GM12873 (cell line): ENCODE results near the gene RPAIN.
A peak's percentile ranks its signal among the peaks of the same experiment; 100 is the strongest.

ENCODE experiments used
- TF ChIP-seq, protein P1 (sequence below): IDR thresholded peaks from 2 replicates; pipeline ENCODE4 v1.5.1; 2012; ENCODE audit warnings: low read depth, mild to moderate bottlenecking, moderate library complexity, low read length, control low read depth; ENCODE audit not compliant: insufficient read depth; ENCODE audit errors: missing control alignments

The RPAIN gene

DNA sequence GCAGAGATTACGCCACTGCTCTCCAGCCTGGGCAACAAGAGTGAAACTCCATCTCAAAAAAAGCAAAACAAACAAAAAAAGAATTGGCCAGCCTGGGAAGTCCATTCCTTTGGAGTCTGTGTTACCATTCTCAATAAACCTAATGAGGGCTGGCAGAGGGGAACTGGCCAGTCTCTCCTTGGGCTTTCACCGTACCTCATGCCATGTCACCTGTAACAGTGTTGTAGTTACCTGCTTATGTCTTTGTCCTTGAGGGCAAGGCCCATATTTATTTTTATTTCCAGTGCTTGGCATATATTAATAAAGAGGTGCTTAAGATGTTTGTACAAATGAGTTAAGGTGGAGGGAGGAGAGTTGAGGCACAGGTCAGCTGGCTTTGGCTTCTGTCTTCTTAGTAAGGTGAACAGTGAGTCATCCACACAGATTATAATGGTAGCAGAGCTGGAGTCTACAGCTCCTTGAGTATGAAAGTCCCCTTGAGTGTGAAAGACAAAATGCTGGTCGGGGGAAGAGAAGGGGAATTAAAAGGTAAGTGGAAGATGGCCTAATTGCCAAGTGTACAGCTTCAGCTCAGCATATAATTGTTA lies 10.5 kb downstream of the RPAIN start:
- TF ChIP-seq, protein P1, sequence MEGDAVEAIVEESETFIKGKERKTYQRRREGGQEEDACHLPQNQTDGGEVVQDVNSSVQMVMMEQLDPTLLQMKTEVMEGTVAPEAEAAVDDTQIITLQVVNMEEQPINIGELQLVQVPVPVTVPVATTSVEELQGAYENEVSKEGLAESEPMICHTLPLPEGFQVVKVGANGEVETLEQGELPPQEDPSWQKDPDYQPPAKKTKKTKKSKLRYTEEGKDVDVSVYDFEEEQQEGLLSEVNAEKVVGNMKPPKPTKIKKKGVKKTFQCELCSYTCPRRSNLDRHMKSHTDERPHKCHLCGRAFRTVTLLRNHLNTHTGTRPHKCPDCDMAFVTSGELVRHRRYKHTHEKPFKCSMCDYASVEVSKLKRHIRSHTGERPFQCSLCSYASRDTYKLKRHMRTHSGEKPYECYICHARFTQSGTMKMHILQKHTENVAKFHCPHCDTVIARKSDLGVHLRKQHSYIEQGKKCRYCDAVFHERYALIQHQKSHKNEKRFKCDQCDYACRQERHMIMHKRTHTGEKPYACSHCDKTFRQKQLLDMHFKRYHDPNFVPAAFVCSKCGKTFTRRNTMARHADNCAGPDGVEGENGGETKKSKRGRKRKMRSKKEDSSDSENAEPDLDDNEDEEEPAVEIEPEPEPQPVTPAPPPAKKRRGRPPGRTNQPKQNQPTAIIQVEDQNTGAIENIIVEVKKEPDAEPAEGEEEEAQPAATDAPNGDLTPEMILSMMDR, result no peak

DNA sequence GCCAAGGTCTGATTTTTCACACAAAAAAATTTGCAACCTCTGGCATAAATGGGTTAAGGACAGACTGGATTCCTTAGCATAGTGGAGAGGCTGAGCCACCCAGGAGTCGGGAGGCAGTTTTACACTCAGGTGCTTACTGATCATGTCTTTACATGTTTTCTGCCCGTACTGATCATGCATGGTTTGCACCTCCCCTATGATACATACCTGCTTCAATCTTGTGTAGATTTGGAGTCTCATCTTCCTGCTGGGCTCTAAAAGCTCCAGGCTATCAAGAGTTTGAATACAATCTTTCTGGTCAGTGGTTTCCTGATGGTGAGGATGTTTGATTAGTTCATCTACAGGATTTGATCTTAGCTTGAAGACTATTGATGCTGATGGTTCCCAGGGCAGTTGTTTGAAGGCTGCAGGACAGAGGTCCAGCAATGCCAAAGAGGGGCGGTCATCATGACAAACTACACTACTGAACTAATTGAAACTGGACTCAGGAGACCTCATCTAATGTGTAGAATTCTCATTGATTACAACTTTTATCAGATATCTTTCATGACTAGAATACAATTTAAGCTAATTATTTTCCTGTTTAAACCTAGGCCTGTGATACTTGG lies 12.1 kb downstream of the RPAIN start:
- TF ChIP-seq, protein P1, result no peak

DNA sequence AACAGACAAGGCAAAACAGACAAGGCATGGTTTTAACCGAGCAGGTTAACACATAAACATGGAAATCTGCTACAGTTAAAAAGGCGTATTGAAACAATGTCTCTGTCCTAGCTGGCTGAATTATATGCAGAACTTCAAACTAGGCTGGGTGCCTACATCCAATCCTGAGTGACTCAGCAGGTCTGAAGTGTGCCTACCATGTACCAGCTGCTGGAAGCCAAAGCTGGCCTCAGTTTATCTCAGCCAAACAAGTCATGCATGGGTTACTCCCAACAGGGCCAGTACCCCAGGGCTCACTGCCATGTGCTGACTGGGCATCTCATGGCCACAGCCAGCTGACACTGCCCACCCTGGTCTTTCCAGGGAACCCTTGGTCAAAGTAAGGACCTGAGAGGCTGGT lies 15.0 kb downstream of the RPAIN start:
- TF ChIP-seq, protein P1, result no peak

DNA sequence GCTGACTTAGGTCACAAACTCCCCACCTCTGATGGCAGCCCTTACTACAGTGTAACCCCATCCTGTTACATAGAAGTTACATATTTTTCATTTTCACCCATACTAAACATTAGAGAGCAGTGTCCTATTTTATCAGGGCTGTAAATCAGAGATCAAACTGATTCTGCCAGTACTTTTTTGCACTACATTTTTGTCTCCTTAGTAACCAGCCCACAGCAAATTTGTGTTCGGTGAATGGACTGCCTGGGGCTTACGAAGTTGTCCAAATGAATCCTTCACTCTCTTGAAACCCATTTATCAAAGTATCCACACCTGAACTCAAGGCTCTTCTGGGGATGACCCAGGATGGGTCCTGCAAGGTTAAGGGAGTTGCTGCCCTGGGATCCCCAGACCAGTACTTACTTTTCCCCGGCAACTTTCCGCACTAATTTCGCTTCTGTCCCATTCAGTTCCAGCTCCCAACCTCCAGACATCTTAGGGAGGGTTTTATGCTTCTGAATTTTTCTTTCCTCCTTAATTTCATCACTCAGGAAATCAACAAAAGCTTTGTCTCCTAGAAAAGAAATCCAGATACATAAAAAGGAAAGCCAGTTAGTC lies 17.8 kb downstream of the RPAIN start:
- TF ChIP-seq, protein P1, result no peak

DNA sequence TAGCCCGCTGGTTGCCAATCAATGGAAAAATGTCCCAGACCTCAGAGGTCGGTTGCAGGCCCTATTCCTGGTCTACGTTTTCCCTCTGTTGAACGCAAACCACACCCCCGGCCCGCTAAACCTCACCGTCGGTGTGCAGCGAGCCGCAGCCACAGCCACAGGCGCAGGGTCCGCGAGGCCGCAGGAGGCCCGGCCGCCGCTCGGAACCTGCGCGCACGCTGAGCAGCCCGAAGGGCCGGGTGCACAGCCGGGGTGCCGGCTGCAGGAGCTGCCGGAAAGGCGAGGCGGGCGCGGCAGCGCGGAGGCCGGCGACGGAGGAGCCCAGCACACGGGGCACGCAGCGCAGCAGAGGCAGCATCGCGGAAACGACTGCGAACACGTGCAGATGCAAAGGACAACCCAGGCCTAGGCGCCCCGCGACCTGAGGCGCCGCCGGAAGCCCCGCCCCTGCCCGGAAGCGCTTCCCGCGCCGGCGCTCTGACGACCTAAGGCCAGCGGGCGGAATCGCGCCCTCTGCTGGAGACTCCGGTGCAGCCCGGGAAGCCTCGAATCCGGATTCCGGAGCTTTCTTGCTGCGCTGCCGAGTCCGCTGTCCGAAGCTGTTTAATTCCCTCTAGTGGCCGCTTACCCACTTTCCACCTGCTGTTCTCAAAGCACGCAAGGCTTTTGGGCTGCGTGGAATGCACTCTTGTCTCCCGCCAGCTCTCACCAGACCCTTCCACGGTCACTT lies 18.9 kb downstream of the RPAIN start, which contains the start of gene C1QBP:
Gene C1QBP (minus strand): TSS at position 440 of the 730 bp plus-strand sequence. CDS start 82 bp downstream, at position 358.
- TF ChIP-seq, protein P1, result peak; percentile 95

DNA sequence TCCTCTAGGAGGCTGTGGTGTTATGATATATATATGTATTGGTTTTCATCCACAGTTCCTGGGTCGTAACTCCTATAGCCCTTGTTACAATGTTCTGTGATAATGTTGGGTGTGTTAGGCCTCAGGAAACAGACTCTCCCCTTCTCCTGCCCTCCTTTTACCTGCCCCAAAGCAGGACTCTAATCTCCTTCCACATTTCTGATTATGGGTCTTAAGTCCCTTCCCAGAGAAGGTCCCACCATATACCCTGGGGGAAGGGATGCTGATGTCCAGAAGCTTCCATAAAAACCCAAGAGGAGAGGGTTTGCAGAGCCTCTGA lies 19.4 kb downstream of the RPAIN start:
- TF ChIP-seq, protein P1, result no peak

DNA sequence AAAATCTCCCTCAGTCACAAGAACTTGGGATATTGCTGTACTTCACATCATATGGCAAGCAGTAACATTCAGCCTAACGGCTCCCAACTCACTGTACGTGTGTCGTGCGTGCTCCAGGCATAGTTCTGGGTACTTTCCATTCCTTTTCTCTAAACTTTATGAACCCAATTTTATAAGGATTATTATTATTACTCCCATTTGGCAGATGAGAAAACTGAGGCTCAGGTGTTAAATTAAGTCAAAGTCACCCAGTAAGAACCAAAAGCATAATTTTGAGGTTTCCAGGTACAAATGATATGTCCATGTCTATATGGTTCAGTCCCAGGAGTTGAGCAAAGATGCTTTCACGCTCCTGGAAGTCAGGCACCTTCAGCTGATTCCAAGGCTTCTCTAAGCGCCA lies 23.7 kb downstream of the RPAIN start:
- TF ChIP-seq, protein P1, result no peak
